HG02642 (cell line): Measurements from ENCODE around the gene TEX19.

Experiments
- ATAC-seq: cut with Tn5 transposase; IDR thresholded peaks from one replicate; pipeline ENCODE4 v1.9.1; 2021; ENCODE audit warnings: mild to moderate bottlenecking; ENCODE audit not compliant: unreplicated experiment, poor library complexity

Gene TEX19, protein sequence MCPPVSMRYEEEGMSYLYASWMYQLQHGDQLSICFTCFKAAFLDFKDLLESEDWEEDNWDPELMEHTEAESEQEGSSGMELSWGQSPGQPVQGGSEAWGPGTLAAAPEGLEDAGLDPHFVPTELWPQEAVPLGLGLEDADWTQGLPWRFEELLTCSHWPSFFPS

DNA sequence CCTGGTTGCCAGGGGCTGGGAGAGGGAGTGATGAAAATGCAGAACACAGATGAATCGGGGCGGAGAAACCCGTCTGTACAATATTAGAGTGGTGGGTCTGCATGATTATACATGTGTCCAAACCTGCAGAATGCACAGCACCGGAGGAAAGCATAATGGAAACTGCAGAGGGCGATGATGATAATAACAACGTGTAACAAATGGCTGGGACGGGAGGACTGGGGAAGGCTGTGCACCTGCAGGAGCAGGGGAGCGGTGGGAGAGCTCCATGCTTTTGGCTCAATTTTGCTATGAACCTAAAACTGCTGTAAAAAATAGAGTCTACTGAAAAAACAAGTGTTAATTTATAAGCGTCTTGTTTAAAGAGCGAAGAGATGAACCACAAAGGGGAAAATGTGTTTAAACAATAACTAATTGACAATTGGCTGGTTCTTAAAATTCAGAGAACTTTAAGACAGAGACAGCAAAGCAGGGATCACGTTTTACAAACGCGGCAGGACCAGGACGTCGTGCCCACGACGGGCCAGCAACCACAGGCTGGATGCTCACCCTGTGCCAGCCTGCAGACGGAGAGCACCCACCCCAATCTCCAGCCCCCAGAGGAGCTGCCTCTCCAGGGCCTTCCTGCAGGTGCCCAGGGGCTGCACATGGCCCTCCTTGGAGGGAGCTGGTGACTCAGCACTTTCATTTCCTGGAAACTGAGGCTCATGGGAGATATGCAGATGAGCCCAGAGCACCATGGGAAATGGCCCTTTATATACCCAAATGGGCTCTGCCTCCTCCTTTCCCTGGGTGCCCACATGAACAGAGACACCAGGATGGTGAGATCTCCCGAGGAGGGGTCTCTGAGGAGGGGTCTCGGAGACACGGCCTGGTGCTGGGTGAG is at the start of gene TEX19:
TSS of gene TEX19 (plus strand) at position 783 of the 886 bp plus-strand sequence. CDS start 2,904 bp downstream, outside the sequence.
- ATAC-seq: no peak

- ATAC-seq: no peak
Observed at GRCh38 chr17:82309656-82310570, 49.1 kb upstream of the TEX19 start.

DNA sequence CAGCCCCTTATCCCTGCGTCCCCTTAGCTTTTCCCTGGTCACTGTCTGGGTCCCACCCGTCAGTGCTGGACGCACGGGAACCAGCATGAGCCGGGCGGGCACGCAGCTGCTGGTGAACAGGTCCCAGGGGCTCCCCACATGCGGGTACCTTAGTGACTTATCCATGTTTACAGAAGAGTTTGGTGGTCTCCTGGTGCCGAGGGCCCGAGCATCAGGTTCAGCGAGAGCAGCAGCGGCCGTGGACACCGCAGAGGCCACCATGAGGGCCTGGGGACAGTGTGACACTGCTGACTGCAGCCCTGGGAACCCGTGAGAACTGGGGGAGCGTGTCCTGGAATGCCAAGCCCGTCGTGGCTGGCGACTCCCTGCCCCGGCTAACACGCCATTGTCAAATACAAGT is 48.2 kb upstream of the TEX19 start:
- ATAC-seq: no peak

GRCh38 chr17:82311971-82312370 is 47.1 kb upstream of the TEX19 start:
- no peak for ATAC-seq

- no peak for ATAC-seq
Observed at GRCh38 chr17:82313195-82314011, 45.6 kb upstream of the TEX19 start.

GRCh38 chr17:82314012-82314726 is 44.9 kb upstream of the TEX19 start:
- ATAC-seq: no peak

- no peak for ATAC-seq
Observed at GRCh38 chr17:82314727-82315605, 44.1 kb upstream of the TEX19 start.

GRCh38 chr17:82315703-82316358 is 43.2 kb upstream of the TEX19 start:
- ATAC-seq: no peak

GRCh38 chr17:82316651-82317393 is 42.2 kb upstream of the TEX19 start:
- ATAC-seq: no peak

DNA sequence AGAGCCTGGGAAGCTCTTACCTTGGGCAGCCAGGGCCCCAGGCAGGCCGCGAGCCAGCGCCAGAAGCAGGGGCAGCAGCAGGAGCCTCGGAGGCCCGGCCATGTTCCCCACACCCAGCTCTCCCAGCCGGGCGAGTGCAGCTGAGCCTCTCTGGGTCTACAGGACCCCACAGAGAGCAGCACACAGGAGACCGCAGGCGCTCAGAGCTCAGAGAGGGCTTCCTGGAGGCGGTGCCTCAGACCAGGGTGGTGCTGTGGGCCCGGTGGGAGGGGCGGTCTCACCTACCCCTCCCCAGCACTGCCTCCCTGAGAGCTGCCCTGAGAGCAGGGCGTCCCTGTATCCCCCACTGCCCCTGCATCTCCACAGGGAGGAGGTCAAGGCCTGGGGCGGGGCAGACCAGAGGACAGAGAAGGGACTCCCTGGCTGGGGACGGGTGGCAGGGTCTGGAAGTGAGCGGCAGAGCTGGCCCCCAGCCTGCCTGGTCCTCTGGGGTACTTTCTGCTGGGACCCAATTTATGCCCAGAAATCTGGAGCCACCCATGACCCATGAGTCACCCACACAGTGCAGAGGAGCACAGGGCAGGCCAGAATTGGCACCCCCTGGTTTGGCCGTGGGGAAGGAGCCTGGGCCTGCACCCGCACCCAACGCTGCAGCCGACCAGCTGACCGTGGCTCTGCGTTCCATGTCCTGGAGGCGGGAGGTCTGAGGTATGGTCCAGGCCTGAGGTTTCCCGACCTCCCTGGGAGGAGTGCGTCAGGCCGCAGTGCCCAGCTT is 41.5 kb upstream of the TEX19 start, which contains the start of gene CD7:
TSS of gene CD7 (minus strand) at position 215 of the 775 bp plus-strand sequence. CDS start at position 102, 113 bp downstream.
- ATAC-seq: no peak

GRCh38 chr17:82318169-82318498 is 40.9 kb upstream of the TEX19 start:
- ATAC-seq: no peak

DNA sequence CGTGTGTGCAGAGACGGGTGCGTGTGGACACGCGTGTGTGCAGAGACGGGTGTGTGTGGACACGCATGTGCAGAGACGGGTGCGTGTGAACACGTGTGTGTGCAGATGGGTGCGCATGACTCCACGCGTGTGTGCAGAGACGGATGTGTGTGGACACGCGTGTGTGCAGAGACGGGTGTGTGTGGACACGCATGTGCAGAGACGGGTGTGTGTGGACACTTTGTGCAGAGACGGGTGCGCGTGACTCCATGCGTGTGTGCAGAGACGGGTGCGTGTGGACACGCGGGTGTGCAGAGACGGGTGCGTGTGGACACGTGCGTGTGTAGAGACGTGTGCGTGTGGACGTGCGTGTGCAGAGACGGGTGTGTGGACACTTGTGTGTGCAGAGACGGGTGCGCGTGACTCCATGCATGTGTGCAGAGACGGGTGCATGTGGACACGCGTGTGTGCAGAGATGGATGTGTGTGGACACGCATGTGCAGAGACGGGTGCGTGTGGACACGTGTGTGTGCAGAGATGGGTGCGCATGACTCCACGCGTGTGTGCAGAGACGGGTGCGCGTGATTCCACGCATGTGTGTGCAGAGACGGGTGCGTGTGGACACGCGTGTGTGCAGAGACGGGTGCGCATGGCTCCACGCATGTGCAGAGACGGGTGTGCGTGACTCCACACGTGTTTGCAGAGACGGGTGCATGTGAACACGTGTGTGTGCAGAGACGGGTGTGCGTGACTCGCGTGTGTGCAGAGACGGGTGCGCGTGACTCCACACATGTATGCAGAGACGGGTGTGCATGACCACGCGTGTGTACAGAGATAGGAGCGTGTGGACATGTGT is 40.1 kb upstream of the TEX19 start:
- no peak for ATAC-seq

DNA sequence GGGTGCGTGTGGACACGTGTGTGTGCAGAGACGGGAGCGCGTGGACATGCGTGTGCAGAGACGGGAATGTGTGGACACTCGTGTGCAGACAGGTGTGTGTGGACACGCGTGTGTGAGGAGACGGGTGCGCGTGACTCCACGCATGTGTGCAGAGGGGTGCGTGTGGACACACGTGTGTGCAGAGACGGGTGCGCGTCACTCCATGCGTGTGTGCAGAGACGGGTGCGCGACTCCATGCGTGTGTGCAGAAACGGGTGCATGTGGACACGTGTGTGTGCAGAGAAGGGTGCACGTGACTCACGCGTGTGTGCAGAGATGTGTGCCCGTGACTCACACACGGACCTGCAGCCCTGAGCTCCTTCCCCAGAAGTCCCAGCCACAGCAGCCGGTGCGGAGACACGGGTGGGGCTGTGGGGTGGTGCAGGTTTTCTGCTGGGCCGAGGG is 39.4 kb upstream of the TEX19 start:
- ATAC-seq: no peak

- ATAC-seq: no peak
Observed at GRCh38 chr17:82320140-82320840, 38.8 kb upstream of the TEX19 start.
